Stomach (tissue), 9 donors: ENCODE measurements around the gene BORCS6. TPM values are rescaled to one million over a fixed set of nuclear protein-coding genes. Genes with fewer than 3 reads are reported as not detected.

Source experiments
- DNase-seq, 2 donors: peaks; one replicate each; pipeline versions ENCODE4 v3.0.0 to v3.0.0-alpha.2; 2013 to 2019
- H3K27ac ChIP-seq, 5 donors: fragments of 200-600 bp in 4 of 5; sonication (generic) in 4 of 5; one replicate each; pipeline ENCODE4 v1.5.1; 2013 to 2019; ENCODE audit warnings: mild to moderate bottlenecking in 1 of 5, moderate library complexity in 1 of 5
- H3K27me3 ChIP-seq, 3 donors: fragments of 200-600 bp; sonication (generic); one replicate each; pipeline ENCODE4 v1.5.1; 2017 to 2019; ENCODE audit warnings: mixed run types in 1 of 3
- H3K36me3 ChIP-seq, 4 donors: fragments of 200-600 bp; sonication (generic); 1 replicate in 3 of 4; 2 replicates in 1 of 4; pipeline ENCODE4 v1.5.1; 2016 to 2019
- H3K4me1 ChIP-seq, 4 donors: fragments of 200-600 bp; sonication (generic); one replicate each; pipeline ENCODE4 v1.5.1; 2016 to 2019
- H3K4me3 ChIP-seq, 4 donors: fragments of 200-600 bp; sonication (generic) in 3 of 4; one replicate each; pipeline ENCODE4 v1.5.1; 2016 to 2019; ENCODE audit warnings: mild to moderate bottlenecking in 1 of 4
- H3K9me3 ChIP-seq, 4 donors: fragments of 200-600 bp; sonication (generic); one replicate each; pipeline ENCODE4 v1.5.1; 2016 to 2019
- CTCF ChIP-seq, 7 experiments: fragments of 450-650 bp in 4 of 7; fragments of 200-600 bp in 3 of 7; sonication (generic) in 3 of 7; IDR thresholded peaks; one replicate each; pipeline ENCODE4 v1.5.1; 2016 to 2019; ENCODE audit warnings: antibody characterized with exemption in 7 of 7, control low read depth in 2 of 7, mild to moderate bottlenecking in 1 of 7
- EP300 ChIP-seq: sonication (generic); formaldehyde crosslinking; IDR thresholded peaks from one replicate; pipeline ENCODE4 v1.6.1; 2017; ENCODE audit warnings: antibody characterized with exemption
- POLR2A ChIP-seq, 4 donors: fragments of 450-650 bp; IDR thresholded peaks; one replicate each; pipeline ENCODE4 v1.6.1; 2016; ENCODE audit warnings: antibody characterized with exemption in 4 of 4, control low read depth in 2 of 4, mild to moderate bottlenecking in 1 of 4, moderate library complexity in 1 of 4
- POLR2AphosphoS5 ChIP-seq, 3 donors: sonication (generic); formaldehyde crosslinking; IDR thresholded peaks; one replicate each; pipeline ENCODE4 v1.6.1; 2016; ENCODE audit warnings: antibody characterized with exemption in 3 of 3
- WGBS, 5 donors: extraction: QIAGEN DNeasy Blood & Tissue Kit in 3 of 5; methylation state at CpG; one replicate each; pipeline versions ENCODE4 v1.1.5 to v1.1.7; 2013 to 2018; 5-methylcytosine and 5-hydroxymethylcytosine counted together
- intact Hi-C: fragments of 100-400 bp; cut with DNase I; formaldehyde crosslinking; loops from one replicate; pipeline ENCODE4 v1.15.1; 2023; ENCODE audit warnings: low total_unique reads
- polyA plus RNA-seq, 3 donors: library from polyadenylated mRNA; stranded (reverse); fragments of 200-250 nt; gene quantifications; one replicate each; pipeline ENCODE4 v1.2.3, GENCODE V29; 2013
- total RNA-seq, 5 donors: library from RNA; depleted of rRNA; stranded (reverse); fragments of >200 nt; gene quantifications; one replicate each; pipeline versions ENCODE4 v1.1.0 to v1.2.3, GENCODE V29; 2014 to 2016
- donor health status: healthy with polysubstance abuse.
- donor health status: Bipolar disorder and iron deficiency.
- donor health status: healthy.

Gene BORCS6
- total and polyA plus RNA-seq, 8 donors = 0.58 to 70.1 (median 7.3) TPM

- intact Hi-C loops = no loop called here
- peaks cover 46 to 74% (median 59%) of the 10 kb centered on the region in 4 donors for H3K4me1 ChIP-seq
These were observed 31.0 kb downstream of the BORCS6 start for GRCh38 chr17:8159032-8159400.

GRCh38 chr17:8158267-8159031 is 31.5 kb downstream of the BORCS6 start:
- no peaks in the 10 kb centered on the region for H3K27me3 ChIP-seq
- peaks cover 19 to 41% (median 26%) of the 10 kb centered on the region in 4 donors for H3K36me3 ChIP-seq
- intact Hi-C loops = no loop called here
- H3K27ac ChIP-seq = peak overlapping the region; percentile 69 to 100 (median 99)
- H3K4me1 ChIP-seq = peaks cover 46 to 72% (median 58%) of the 10 kb centered on the region in 4 donors
- no peak overlapping the region for H3K4me3 ChIP-seq
- peak; percentile 66 to 84 (median 74) for TF ChIP-seq POLR2AphosphoS5 (IDR thresholded peaks at IDR 0.05)
- peak in 5 of 7 experiments; percentile 88 to 98 (median 97) for TF ChIP-seq CTCF (IDR thresholded peaks at IDR 0.05)
- TF ChIP-seq EP300 = no peak
- TF ChIP-seq POLR2A (IDR thresholded peaks at IDR 0.05) = no peak
- no peaks in the 10 kb centered on the region for H3K9me3 ChIP-seq
- 40 to 43% (median 42%) methylated on average over 17 to 20 of the region's 20 CpGs for WGBS, 5 donors
- peak; percentile 96 to 97 for DNase-seq

More at GRCh38 chr17:8159032-8159400, 31.0 kb downstream of the BORCS6 start:
- peak overlapping the region; percentile 19 to 100 (median 99) for H3K27ac ChIP-seq
- no peaks in the 10 kb centered on the region for H3K9me3 ChIP-seq
- DNase-seq = peak in 1 of 2 donors; percentile 11
- H3K27me3 ChIP-seq = no peaks in the 10 kb centered on the region
- TF ChIP-seq CTCF (IDR thresholded peaks at IDR 0.05) (no peak), POLR2AphosphoS5 (IDR thresholded peaks at IDR 0.05) (no peak), POLR2A (IDR thresholded peaks at IDR 0.05) (no peak), EP300 (no peak)
- peak overlapping the region in 1 of 4 donors; percentile 9 for H3K4me3 ChIP-seq
- WGBS, 5 donors = 56 to 62% (median 58%) methylated on average over 3 of the region's 3 CpGs
- peaks cover 18 to 41% (median 26%) of the 10 kb centered on the region in 4 donors for H3K36me3 ChIP-seq

GRCh38 chr17:8156246-8156992 is 33.6 kb downstream of the BORCS6 start:
- Histone ChIP-seq H3K36me3 (peaks cover 26 to 43% (median 30%) of the 10 kb centered on the region in 4 donors), H3K27ac (peak overlapping the region; percentile 96 to 100 (median 100)), H3K4me3 (peak overlapping the region; percentile 66 to 91 (median 76)), H3K4me1 (peaks cover 46 to 76% (median 62%) of the 10 kb centered on the region in 4 donors), H3K27me3 (no peaks in the 10 kb centered on the region), H3K9me3 (no peaks in the 10 kb centered on the region)
- 0 to 1% (median 1%) methylated on average over 52 to 59 of the region's 59 CpGs for WGBS, 5 donors
- DNase-seq = peak; percentile 100
- intact Hi-C loops = no loop called here
- TF ChIP-seq POLR2AphosphoS5 (IDR thresholded peaks at IDR 0.05) = peak; percentile 100
- TF ChIP-seq EP300 = peak; percentile 83
- TF ChIP-seq POLR2A (IDR thresholded peaks at IDR 0.05) = peak in 3 of 4 donors; percentile 99 to 100 (median 100)
- TF ChIP-seq CTCF (IDR thresholded peaks at IDR 0.05) = peak in 1 of 7 experiments; percentile 20

GRCh38 chr17:8155996-8156245 is 34.1 kb downstream of the BORCS6 start:
- DNase-seq = no peak
- no peaks in the 10 kb centered on the region for H3K27me3 ChIP-seq
- TF ChIP-seq EP300 = no peak
- TF ChIP-seq CTCF (IDR thresholded peaks at IDR 0.05) = peak in 1 of 7 experiments; percentile 5
- 0 to 3% (median 1%) methylated on average over 11 of the region's 11 CpGs for WGBS, 5 donors
- no peaks in the 10 kb centered on the region for H3K9me3 ChIP-seq
- H3K4me3 ChIP-seq = peak overlapping the region; percentile 66 to 91 (median 76)
- H3K36me3 ChIP-seq = peaks cover 22 to 39% (median 27%) of the 10 kb centered on the region in 4 donors
- peak overlapping the region; percentile 96 to 100 (median 100) for H3K27ac ChIP-seq
- intact Hi-C loops = no loop called here
- peaks cover 43 to 76% (median 62%) of the 10 kb centered on the region in 4 donors for H3K4me1 ChIP-seq
